ENCODE data around the gene ZNF22. TPM values are rescaled to one million over a fixed set of nuclear protein-coding genes. Genes with fewer than 3 reads are reported as not detected.
A peak's percentile ranks its signal among the peaks of the same experiment; 100 is the strongest.

Gene ZNF22
- total and polyA plus RNA-seq, 2 of the 8 experiments (the other 6 are each of a cell fraction or from before 2014, with no cell fraction given): 18.2 to 45.2 TPM

- no peak for DNase-seq (ENCODE audit: low read depth in 1 of 2, low spot score in 2 of 2)
- no peak overlapping the region for H2AFZ ChIP-seq (ENCODE audit: low read length)
- H3K4me3 ChIP-seq (ENCODE audit: extremely low read depth in 1 of 4, insufficient read depth in 2 of 4, low read depth in 3 of 4, low read length in 4 of 4): no peak overlapping the region
- no peak overlapping the region for H2BK5ac ChIP-seq (ENCODE audit: low read depth, low read length)
- 0 out of 2 replicates have a peak overlapping the region, but pooled peaks have one; percentile 46 for H4K8ac ChIP-seq (ENCODE audit: extremely low read depth, insufficient read depth, low read length)
- H3K4ac ChIP-seq (replicated peaks; ENCODE audit: insufficient read length, low read depth, low read length): no peak overlapping the region
- no peak overlapping the region for H3K56ac ChIP-seq (replicated peaks; ENCODE audit: insufficient read length, low read depth, low read length)
- H2BK15ac ChIP-seq (ENCODE audit: low read length): 0 out of 2 replicates have a peak overlapping the region, but pooled peaks have one; percentile 83
- H3K23ac ChIP-seq (ENCODE audit: insufficient read length): no peak overlapping the region
- no peaks in the 10 kb centered on the region for H3K79me1 ChIP-seq (ENCODE audit: low read depth, low read length)
- H3K14ac ChIP-seq (ENCODE audit: insufficient read length): no peak overlapping the region
- H3K9ac ChIP-seq (replicated peaks in 1 of 4; ENCODE audit: extremely low read depth in 1 of 4, low read depth in 3 of 4, low read length in 3 of 4): no peak overlapping the region; a peak in 1 of 7 replicates
- 0 out of 2 replicates have a peak overlapping the region, but pooled peaks have one; percentile 35 for H3K27ac ChIP-seq (ENCODE audit: low read depth, low read length)
- H3K23me2 ChIP-seq (ENCODE audit: low read depth, low read length): peaks cover 6% of the 10 kb centered on the region; the same call in 1 of the 2 replicates
- H3K27me3 ChIP-seq (replicated peaks in 1 of 4; ENCODE audit: control insufficient read depth in 3 of 4, extremely low read depth in 1 of 4, insufficient read depth in 3 of 4, low read length in 3 of 4): no peaks in the 10 kb centered on the region
- 89% methylated on average over 13 of the region's 13 CpGs; no CpG with 5 or more reads in 1 of the 2 experiments for WGBS, 2 experiments (ENCODE audit: extremely low coverage in 1 of 2, insufficient coverage in 1 of 2, insufficient read length in 1 of 2, insufficient replicate concordance in 2 of 2, low coverage in 1 of 2, low lambda C conversion rate in 2 of 2, missing lambda C conversion rate in 1 of 2)
- H3K79me2 ChIP-seq (ENCODE audit: control insufficient read depth in 1 of 2, insufficient read depth in 2 of 2, low read length in 2 of 2): no peaks in the 10 kb centered on the region
- peaks cover 16 to 43% (median 28%) of the 10 kb centered on the region in 4 experiments for H3K4me1 ChIP-seq (replicated peaks in 1 of 4; ENCODE audit: control insufficient read depth in 3 of 4, insufficient read depth in 4 of 4, low read length in 3 of 4)
- H2BK12ac ChIP-seq (ENCODE audit: low read depth, low read length): no peak overlapping the region
- no peaks in the 10 kb centered on the region for H4K20me1 ChIP-seq (replicated peaks in 1 of 2; ENCODE audit: control insufficient read depth in 1 of 2, insufficient read depth in 2 of 2, low read length in 2 of 2)
- peak overlapping the region; percentile 67 for H4K91ac ChIP-seq (replicated peaks; ENCODE audit: insufficient read length, low read length)
- no peak for FAIRE-seq
- H2BK20ac ChIP-seq (ENCODE audit: low read length): peak overlapping the region; percentile 72
- POLR2A ChIA-PET (ENCODE audit: partially characterized antibody): interaction anchor here (0.7 to 3.3 kb wide), 16 partner anchors 8 to 47 kb away, joined by 3 to 23 read pairs (median 4); partner anchors contain the start of genes RASSF4 and ZNF22
- H3K9me3 ChIP-seq (ENCODE audit: insufficient read depth in 2 of 2, low read depth in 1 of 2, low read length in 1 of 2): no peaks in the 10 kb centered on the region
- H2AK5ac ChIP-seq (ENCODE audit: low read depth, low read length): peak overlapping the region; percentile 67; the same call in 1 of the 2 replicates
- H3K4me2 ChIP-seq (ENCODE audit: insufficient read depth in 1 of 2, low read depth in 2 of 2, low read length in 2 of 2): peak overlapping the region; percentile 22 to 26; a peak in 2 of 4 replicates
- H2BK120ac ChIP-seq (replicated peaks; ENCODE audit: low read depth, low read length): peak overlapping the region; percentile 82
- H4K5ac ChIP-seq (ENCODE audit: insufficient read length, low read depth, low read length): no peak overlapping the region
- H3K18ac ChIP-seq (ENCODE audit: extremely low read depth, low read length): peak overlapping the region; percentile 90; the same call in 1 of the 2 replicates
- CTCF ChIA-PET (ENCODE audit: partially characterized antibody): interaction anchor here (0.8 to 4.8 kb wide), 13 partner anchors 10 to 118 kb away, joined by 3 to 43 read pairs (median 4); partner anchors contain the start of gene RASSF4
- no peaks in the 10 kb centered on the region for H3K36me3 ChIP-seq (ENCODE audit: control insufficient read depth in 2 of 4, insufficient read depth in 4 of 4, low read length in 3 of 4)
- TF ChIP-seq YY1 (IDR thresholded peaks at IDR 0.05; ENCODE audit: low read depth, low read length) (no peak), CBX8 (IDR thresholded peaks at IDR 0.05; ENCODE audit: borderline replicate concordance, low read depth, low read length) (no peak), POLR2AphosphoS5 (IDR thresholded peaks at IDR 0.05; ENCODE audit: low read depth, low read length) (no peak), CHD2 (IDR thresholded peaks at IDR 0.05; ENCODE audit: low read length) (no peak), ASH2L (IDR thresholded peaks at IDR 0.05; ENCODE audit: low read length) (no peak), EGR1 (IDR thresholded peaks at IDR 0.05; ENCODE audit: borderline replicate concordance, low read depth, low read length) (no peak), KDM4A (IDR thresholded peaks at IDR 0.05; ENCODE audit: low read depth, low read length, severe bottlenecking) (no peak), SAP30 (IDR thresholded peaks at IDR 0.05; ENCODE audit: insufficient read depth, insufficient replicate concordance, low read length) (no peak), CHD1 (IDR thresholded peaks at IDR 0.05; ENCODE audit: low read depth, low read length) (no peak), TCF12 (IDR thresholded peaks at IDR 0.05; ENCODE audit: low read depth, low read length) (no peak), POLR2A (IDR thresholded peaks at IDR 0.05; ENCODE audit: control extremely low read depth in 1 of 2, low read depth in 2 of 2, low read length in 2 of 2) (no peak), TAF7 (optimal IDR thresholded peaks at IDR 0.05; ENCODE audit: borderline replicate concordance, low read depth, low read length) (no peak)
These were observed 21.2 kb upstream of the ZNF22 start for GRCh38 chr10:44979281-44980191.
